Peyer's patch (tissue), 4 donors: ENCODE results near the gene CNTNAP2. TPM values are rescaled to one million over a fixed set of nuclear protein-coding genes. Genes with fewer than 3 reads are reported as not detected.
"Not testable (repeated sequence)": the region's sequence is repeated elsewhere in the genome, so short reads cannot be mapped to it uniquely, and the experiment has no call there.

ENCODE experiments used
- DNase-seq, 3 donors: peaks; one replicate each; pipeline ENCODE4 v3.0.0-alpha.2; 2017 to 2019
- H3K27ac ChIP-seq, 4 donors: fragments of 200-600 bp; sonication (generic); one replicate each; pipeline ENCODE4 v1.5.1; 2016 to 2019
- H3K27me3 ChIP-seq, 2 donors: fragments of 200-600 bp; sonication (generic); one replicate each; pipeline ENCODE4 v1.5.1; 2019
- H3K36me3 ChIP-seq, 3 donors: fragments of 200-600 bp; sonication (generic); one replicate each; pipeline ENCODE4 v1.5.1; 2016 to 2019
- H3K4me1 ChIP-seq, 4 donors: fragments of 200-600 bp; sonication (generic); one replicate each; pipeline ENCODE4 v1.5.1; 2016 to 2019
- H3K4me3 ChIP-seq, 4 donors: fragments of 200-600 bp; sonication (generic); 1 replicate in 3 of 4; 2 replicates in 1 of 4; pipeline ENCODE4 v1.5.1; 2016 to 2019; ENCODE audit warnings: mild to moderate bottlenecking in 1 of 4
- H3K9me3 ChIP-seq, 4 donors: fragments of 200-600 bp; sonication (generic); one replicate each; pipeline ENCODE4 v1.5.1; 2016 to 2019; ENCODE audit warnings: mild to moderate bottlenecking in 1 of 4
- POLR2A ChIP-seq, 2 donors: fragments of 450-650 bp; IDR thresholded peaks; one replicate each; pipeline ENCODE4 v1.5.1; 2017; ENCODE audit warnings: antibody characterized with exemption in 2 of 2, mild to moderate bottlenecking in 2 of 2, moderate library complexity in 2 of 2
- total RNA-seq, 4 donors: library from RNA; depleted of rRNA; stranded (reverse); fragments of >200 nt; gene quantifications; one replicate each; pipeline ENCODE4 v1.1.0, GENCODE V29; 2016
- TF ChIP-seq, protein P1 (sequence below), 6 experiments: fragments of 450-650 bp in 4 of 6; fragments of 200-600 bp in 2 of 6; sonication (generic) in 1 of 6; IDR thresholded peaks; one replicate each; pipeline ENCODE4 v1.5.1; 2017 to 2019; ENCODE audit warnings: antibody characterized with exemption in 6 of 6, mild to moderate bottlenecking in 3 of 6, moderate library complexity in 1 of 6

Gene CNTNAP2
- total RNA-seq, 4 donors from 2014 or later: 1.5 to 4.9 (median 3.6) TPM

DNA sequence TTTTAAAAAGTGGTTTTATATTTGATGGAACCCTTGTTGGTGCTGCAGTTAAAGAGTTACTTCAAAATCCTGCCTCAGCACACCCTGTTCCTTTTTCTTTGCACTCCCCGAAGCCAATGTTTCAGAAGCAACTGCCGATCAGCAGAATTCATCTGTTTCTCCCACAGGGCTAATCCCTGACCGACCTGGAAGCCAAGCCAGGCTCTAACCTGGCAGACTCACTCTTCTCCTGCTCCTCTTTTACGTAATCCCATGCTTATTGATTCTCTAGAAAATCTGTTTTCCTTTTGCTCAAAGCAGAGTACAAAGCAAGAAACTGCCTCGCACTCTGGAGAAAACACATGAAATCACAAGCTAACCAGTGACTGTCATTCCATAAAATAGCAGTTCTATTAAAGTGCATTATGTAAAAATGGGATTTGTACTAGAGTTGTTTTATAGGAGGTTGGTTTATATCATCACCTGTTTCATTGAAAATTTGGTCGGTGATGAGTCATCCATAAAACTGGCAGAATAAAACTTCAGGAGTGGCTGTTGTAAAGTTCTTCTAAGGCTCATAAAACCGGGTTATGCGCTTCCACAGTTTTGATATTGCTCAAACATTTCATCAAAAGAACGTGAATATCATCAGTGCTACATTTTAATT lies 99.9 kb downstream of the CNTNAP2 start:
- DNase-seq: no peak
- H3K27me3 ChIP-seq: no peaks in the 10 kb centered on the region
- TF ChIP-seq, protein P1, sequence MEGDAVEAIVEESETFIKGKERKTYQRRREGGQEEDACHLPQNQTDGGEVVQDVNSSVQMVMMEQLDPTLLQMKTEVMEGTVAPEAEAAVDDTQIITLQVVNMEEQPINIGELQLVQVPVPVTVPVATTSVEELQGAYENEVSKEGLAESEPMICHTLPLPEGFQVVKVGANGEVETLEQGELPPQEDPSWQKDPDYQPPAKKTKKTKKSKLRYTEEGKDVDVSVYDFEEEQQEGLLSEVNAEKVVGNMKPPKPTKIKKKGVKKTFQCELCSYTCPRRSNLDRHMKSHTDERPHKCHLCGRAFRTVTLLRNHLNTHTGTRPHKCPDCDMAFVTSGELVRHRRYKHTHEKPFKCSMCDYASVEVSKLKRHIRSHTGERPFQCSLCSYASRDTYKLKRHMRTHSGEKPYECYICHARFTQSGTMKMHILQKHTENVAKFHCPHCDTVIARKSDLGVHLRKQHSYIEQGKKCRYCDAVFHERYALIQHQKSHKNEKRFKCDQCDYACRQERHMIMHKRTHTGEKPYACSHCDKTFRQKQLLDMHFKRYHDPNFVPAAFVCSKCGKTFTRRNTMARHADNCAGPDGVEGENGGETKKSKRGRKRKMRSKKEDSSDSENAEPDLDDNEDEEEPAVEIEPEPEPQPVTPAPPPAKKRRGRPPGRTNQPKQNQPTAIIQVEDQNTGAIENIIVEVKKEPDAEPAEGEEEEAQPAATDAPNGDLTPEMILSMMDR (IDR thresholded peaks at IDR 0.05): no peak
- H3K9me3 ChIP-seq: no peaks in the 10 kb centered on the region
- H3K36me3 ChIP-seq: no peaks in the 10 kb centered on the region
- H3K4me3 ChIP-seq: no peak overlapping the region
- H3K4me1 ChIP-seq: no peaks in the 10 kb centered on the region
- no peak overlapping the region for H3K27ac ChIP-seq

DNA sequence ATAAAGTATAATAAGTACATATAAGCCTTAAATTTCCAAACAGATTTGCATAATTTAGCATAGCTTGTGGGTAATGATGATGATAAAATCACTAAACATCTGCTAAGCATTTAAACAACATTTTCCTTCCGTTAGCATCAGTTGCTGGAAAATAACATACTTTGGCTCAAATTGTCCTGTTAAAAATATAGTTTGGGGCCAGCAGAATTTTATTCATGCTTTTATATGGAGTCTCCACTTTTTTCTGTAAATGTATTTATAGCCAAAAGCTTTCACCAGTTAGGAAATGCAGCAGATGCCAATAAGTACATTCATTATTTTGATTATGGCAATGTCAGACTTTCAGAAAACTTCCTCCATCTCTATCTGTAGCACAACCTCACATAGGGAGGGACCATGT lies 107.2 kb downstream of the CNTNAP2 start:
- Histone ChIP-seq H3K9me3 (no peaks in the 10 kb centered on the region), H3K36me3 (no peaks in the 10 kb centered on the region), H3K27me3 (no peaks in the 10 kb centered on the region), H3K4me3 (no peak overlapping the region), H3K27ac (no peak overlapping the region), H3K4me1 (no peaks in the 10 kb centered on the region)
- no peak for DNase-seq
- TF ChIP-seq, protein P1 (IDR thresholded peaks at IDR 0.05): no peak
- no peak for TF ChIP-seq POLR2A (IDR thresholded peaks at IDR 0.05)

DNA sequence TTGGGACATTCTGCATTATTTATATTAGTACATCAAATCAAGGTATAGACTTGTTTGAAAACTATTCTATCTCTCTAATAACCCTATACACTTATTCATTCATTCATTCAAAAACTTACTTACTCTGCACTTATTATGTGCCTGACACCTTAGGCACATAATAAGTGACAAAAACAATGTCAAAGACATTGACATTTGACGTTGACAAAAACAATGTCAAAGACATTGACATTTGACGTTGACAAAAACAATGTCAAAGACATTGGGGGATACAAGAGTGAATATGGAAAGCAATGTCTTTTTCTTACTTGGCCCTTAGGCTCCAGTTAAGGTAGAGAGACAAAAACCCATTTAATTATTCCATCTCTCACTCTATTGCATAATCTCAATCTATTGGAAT lies 116.0 kb downstream of the CNTNAP2 start:
- DNase-seq: no peak
- Histone ChIP-seq H3K36me3 (no peaks in the 10 kb centered on the region), H3K9me3 (no peaks in the 10 kb centered on the region), H3K27me3 (no peaks in the 10 kb centered on the region), H3K4me1 (no peaks in the 10 kb centered on the region), H3K27ac (no peak overlapping the region), H3K4me3 (no peak overlapping the region)
- no peak for TF ChIP-seq POLR2A (IDR thresholded peaks at IDR 0.05)
- TF ChIP-seq, protein P1 (IDR thresholded peaks at IDR 0.05): no peak

DNA sequence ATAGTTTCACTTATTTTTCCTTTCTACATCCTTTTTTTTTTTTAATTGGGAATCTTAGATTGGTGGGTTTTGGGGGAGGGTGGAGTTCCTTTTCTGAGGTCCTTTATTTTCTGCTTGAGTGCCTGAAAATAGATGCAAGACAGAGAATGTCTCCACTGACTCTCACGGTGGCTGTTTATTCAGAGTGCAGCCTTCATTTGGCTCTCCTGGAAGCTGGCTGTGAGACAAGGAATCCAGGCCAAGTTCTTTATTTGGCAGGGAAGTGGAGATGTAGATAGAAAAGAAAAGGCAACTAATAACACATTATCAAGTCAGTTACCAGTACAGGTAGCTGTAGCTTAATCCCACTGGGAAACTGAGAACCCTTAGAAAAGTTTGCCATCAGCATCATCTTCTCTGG lies 118.6 kb downstream of the CNTNAP2 start:
- TF ChIP-seq POLR2A (IDR thresholded peaks at IDR 0.05): no peak
- H3K4me1 ChIP-seq: no peaks in the 10 kb centered on the region
- H3K9me3 ChIP-seq: no peaks in the 10 kb centered on the region
- H3K4me3 ChIP-seq: no peak overlapping the region
- H3K36me3 ChIP-seq: no peaks in the 10 kb centered on the region
- H3K27me3 ChIP-seq: no peaks in the 10 kb centered on the region
- H3K27ac ChIP-seq: no peak overlapping the region
- no peak for DNase-seq

GRCh38 chr7:146242661-146243060 lies 126.1 kb downstream of the CNTNAP2 start:
- Histone ChIP-seq H3K27ac (no peak overlapping the region), H3K4me3 (no peak overlapping the region), H3K27me3 (no peaks in the 10 kb centered on the region), H3K36me3 (no peaks in the 10 kb centered on the region), H3K9me3 (no peaks in the 10 kb centered on the region), H3K4me1 (no peaks in the 10 kb centered on the region)
- TF ChIP-seq, protein P1 (IDR thresholded peaks at IDR 0.05): no peak
- TF ChIP-seq POLR2A (IDR thresholded peaks at IDR 0.05): no peak
- DNase-seq: no peak

DNA sequence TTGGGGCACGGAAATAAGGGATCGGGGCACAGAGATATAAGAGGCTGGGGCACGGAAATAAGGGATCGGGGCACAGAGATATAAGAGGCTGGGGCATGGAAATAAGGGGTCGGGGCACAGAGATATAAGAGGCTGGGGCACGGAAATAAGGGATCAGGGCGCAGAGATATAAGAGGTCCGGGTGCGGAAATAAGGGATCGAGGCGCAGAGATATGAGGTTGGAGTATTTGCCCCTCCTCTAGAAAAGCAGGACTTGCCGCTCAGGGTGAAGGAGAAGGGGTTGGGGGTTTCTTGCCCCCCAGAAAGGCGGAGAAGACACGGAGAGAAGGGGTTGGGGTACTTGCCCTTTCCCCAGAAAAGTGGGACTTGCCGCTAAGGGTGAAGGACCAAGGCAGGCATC lies 131.4 kb downstream of the CNTNAP2 start:
- H3K4me1 ChIP-seq, H3K4me3 ChIP-seq, H3K27me3 ChIP-seq, H3K27ac ChIP-seq, DNase-seq, H3K9me3 ChIP-seq, H3K36me3 ChIP-seq: not testable (repeated sequence)

DNA sequence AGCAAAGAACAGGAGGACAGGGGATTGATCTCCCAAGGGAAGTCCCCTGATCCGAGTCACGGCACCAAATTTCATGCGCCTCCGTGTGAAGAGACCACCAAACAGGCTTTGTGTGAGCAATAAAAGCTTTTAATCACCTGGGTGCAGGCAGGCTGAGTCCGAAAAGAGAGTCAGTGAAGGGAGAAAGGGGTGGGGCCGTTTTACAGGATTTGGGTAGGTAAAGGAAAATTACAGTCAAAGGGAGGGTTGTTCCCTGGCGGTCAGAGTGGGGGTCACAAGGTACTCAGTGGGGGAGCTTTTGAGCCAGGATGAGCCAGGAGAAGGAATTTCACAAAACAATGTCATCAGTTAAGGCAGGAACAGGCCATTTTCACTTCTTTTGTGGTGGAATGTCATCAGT lies 132.1 kb downstream of the CNTNAP2 start:
- DNase-seq, H3K27ac ChIP-seq, H3K36me3 ChIP-seq, H3K4me3 ChIP-seq, H3K9me3 ChIP-seq, H3K27me3 ChIP-seq, H3K4me1 ChIP-seq: not testable (repeated sequence)
